DMS53 treated with DMSO at 0.1 percent for 48 hours (cell line): ENCODE measurements around the gene PRKAG1.

Experiments used
- DNase-seq: peaks from one replicate; lab custom pipeline; 2025; ENCODE audit not compliant: unreplicated experiment; lab: John Stamatoyannopoulos, UW

Gene PRKAG1

DNA sequence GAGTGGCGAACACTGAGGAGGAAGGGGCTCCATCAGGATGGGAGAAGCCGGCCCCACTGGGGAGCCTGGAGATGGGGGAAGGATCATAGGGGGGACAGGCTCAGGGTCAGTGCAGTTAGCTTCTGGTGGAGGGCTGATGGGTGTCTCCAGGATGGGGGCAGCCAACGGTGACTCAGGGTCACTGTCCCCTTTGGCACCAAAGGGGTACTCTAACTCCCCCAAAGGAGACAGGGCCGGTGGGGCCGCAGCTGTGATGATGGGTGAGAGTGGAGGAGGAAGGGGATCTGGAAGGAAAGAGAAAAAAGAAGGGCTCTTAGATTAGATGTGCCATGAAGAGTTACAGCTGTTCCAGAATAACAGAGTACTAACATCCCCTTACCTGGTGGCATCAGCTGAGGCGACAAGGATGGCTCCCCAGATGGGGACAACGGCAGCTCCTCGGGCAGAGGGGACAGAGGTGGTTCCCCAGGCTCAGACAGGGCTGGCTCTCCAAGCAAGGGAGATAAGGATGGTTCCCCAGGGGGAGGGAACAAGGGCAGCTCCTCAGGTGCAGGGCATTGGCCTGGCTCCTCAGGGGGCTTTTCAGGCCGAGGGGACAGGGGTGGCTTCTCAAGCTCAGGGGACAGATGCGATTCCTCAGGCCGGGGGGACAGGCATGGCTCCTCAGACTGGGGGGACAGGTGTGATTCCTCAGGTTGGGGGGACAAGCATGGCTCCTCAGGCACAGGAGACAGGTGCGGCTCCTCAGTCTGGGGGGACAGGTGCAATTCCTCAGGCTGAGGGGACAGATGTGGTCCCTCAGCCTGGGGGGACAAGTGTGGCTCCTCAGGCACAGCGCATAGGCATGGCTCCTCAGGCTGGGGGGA lies 32.2 kb upstream of the PRKAG1 start:
- DNase-seq = no peak

- DNase-seq = no peak
Observed at GRCh38 chr12:49049566-49050224, 31.1 kb upstream of the PRKAG1 start.

DNA sequence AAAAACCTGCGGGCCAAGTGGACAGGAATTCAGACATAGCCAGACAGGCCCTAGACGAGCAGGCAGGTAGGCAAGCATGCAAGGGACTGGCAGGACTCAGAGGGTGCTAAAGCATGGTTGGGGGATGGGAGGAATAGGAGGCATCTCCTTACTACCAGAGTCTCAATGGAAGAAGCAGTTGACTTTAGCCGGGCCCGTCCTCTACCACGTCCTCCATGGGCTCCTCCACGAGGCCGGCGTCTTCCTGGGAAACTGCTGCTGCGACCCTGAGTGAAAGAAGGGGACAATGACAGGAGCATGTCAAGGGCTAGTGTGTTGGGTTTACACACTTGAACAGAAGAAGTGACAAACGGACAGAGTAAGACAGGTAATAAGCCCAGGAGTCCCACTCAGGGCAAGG lies 30.4 kb upstream of the PRKAG1 start:
- DNase-seq = no peak

- DNase-seq = no peak
Observed at GRCh38 chr12:49046129-49046895, 27.7 kb upstream of the PRKAG1 start.

DNA sequence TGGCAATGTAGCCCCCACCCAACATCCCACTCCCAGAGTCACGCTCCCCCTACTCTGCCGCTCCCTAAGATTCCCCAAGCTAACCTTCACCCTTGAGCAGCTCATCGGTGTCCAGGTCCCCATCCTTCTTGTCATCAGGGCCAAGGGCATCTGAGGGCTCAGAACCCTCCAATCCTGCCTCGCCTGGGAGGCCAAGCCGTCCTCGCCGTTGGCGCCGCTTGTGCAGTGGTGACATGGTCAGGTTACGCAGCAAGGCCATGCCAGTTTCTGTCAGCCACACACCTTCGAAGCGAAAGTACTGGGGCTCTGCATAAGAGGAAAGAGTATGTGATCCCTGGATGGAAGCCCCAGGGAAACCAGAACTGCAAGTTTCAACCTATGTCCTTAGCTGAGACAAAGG lies 26.1 kb upstream of the PRKAG1 start:
- no peak for DNase-seq

- peak; percentile 63 for DNase-seq
Observed at GRCh38 chr12:49043856-49044258, 25.3 kb upstream of the PRKAG1 start.

DNA sequence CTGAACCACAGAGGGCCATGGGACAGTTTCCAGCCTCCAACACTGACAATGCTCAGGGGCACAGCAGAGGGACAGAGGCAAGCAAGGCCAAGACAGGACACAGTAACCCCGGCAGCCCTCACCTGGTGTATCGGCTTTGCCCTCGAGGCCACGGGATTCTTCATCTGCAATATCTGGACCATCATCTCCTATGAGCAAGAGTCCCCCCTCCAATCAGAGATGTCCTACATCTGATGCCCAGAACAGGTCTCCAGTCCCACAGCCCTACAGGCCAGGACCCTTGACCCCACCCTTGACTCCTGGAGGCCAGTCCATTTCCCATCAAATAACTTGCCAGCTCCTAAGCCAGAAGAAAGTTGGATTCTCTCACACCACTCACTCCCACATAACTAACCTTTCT lies 24.7 kb upstream of the PRKAG1 start:
- DNase-seq = no peak

DNA sequence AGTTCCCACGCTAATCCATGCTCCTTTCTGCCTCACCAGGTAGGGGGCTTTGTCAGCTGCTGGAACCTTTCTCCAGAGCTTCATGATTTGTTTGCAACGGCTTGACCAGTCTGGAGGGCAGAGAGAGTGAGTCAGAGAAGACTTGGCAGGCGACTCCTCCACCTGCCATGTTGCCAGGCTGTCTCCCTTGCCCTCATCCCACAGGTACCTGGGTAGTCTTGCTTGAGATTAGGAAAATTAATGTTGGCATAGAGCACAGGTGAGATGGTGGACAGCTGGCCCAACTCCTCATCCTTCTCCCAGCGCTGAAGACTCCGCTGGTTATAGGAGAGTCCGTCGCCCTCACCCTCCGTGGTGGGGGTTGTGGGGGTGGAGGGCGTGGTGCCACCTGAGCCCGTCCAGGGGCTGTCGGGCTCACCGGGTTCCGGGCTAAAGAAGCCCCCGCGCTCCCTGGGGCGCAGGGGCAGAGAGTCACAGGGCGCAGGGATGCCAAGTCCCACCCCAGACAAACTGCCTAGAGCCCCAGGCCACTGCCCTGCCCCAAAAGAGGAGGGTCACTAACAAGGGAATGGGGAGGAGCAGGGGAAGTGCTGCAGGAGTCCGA lies 23.4 kb upstream of the PRKAG1 start:
- no peak for DNase-seq

- no peak for DNase-seq
Observed at GRCh38 chr12:49041036-49041880, 22.7 kb upstream of the PRKAG1 start.

DNA sequence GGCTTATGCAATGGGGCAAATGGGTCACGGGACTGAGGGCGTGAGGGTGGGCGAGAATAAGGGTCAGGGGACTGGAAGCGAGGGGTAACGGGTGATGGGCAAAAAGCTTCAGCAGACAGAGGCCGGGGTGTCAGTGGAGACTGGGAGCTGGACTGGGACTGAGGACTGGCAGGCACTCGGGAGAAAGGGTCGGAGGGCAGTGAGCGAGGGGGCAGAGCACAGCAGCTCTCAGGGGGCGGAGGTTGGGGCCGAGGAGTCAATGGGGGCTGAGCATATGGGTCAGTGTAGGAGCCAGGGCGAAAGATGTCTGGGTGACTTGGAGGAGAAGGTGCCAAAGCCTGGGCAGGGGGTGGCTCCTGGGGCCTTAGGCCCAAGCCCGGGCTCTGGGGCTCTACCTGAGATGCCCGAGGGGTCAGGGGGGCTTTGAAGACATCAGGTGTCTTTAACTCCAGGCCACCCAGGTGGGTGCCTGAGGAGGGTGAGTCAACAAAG lies 21.8 kb upstream of the PRKAG1 start:
- no peak for DNase-seq

GRCh38 chr12:49039421-49040363 lies 21.1 kb upstream of the PRKAG1 start:
- DNase-seq = no peak

DNA sequence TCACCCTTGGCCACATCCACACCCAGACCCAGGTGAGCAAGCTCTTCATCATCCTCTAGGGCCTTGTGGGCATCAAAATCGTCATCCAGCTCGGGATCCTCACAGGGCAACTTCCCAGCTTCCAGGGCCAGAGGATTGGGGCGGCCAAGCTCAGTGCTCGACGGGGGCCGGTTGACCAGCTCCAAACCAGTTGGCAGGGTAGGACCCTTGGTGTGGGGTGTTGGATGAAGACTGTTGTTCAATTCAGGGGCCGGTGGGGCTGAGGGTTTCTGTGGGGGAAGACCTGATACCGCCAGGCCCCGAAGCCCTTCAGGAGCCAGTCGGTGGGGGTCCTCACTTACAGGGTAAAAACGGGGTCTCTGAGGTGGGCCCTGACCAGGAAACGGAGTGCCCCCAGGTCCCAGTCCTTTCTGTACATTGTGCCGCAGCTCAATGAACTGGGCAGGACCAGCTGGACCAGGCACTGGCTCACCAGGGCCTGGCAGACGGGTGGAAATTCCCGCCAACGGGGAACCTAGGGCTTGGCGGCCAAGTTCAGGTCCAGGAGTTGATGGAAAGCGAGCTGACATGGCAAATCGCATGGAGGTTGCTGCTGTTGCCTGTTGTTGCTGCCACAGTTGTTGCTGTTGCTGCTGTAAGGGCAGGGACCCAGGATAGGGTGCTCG lies 19.8 kb upstream of the PRKAG1 start:
- DNase-seq = no peak

DNA sequence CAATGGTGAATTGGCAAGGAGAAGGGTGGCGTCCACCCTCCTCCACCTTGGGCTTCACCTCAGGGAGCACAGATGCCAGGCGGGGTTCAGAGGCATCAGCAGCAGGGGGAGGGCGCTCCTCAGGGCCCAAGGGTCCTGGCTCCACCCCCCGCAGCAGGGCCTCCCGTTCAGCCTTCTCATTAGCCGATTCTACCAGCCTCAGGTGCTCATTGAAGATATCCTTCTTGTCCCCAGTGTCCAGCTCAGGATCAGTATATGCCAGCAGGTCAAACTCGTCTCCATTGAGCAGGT lies 19.3 kb upstream of the PRKAG1 start:
- no peak for DNase-seq

DNA sequence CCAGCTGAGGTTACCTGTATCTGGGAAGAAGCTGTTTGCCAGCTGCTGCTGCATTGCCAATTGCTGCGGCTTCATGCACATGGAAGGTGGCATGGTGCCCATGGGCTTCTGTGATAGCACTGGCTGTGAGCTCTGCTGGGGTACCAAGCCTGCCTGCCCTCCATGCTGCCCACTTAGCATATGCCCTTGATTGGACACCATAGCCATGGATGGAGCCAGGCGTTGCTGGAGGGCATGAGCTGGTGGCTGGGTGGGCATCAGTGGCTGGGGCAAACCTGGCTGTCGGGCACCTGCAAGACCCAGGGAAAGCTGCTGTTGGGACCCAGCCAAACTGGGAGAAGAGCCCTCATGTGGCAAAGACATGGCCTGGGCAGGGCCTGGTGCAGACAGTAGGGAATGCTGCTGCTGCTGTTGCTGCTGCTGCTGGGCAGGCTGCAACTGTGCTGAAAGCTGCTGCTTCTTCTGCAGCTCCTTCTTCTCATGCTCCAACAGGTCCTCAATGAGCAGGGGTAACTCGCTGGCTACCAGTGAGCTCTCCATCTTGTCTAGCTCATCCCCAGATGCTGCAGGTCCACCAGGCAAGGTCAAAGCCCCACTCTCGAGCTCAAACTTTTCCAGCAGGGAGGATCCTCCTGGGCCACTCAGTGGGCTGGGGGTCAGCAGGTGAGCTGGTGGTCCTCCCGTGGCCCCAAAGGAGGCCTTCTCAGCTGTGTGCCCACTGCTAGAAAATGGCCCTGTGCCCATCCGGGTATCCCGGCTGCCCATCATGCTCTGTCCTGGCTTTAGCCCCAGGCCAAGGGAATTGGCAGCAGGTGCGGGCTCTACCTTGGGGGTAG lies 18.8 kb upstream of the PRKAG1 start:
- DNase-seq = no peak

GRCh38 chr12:49036029-49036428 lies 17.5 kb upstream of the PRKAG1 start:
- no peak for DNase-seq

- DNase-seq = no peak
Observed at GRCh38 chr12:49034286-49034622, 15.7 kb upstream of the PRKAG1 start.

DNA sequence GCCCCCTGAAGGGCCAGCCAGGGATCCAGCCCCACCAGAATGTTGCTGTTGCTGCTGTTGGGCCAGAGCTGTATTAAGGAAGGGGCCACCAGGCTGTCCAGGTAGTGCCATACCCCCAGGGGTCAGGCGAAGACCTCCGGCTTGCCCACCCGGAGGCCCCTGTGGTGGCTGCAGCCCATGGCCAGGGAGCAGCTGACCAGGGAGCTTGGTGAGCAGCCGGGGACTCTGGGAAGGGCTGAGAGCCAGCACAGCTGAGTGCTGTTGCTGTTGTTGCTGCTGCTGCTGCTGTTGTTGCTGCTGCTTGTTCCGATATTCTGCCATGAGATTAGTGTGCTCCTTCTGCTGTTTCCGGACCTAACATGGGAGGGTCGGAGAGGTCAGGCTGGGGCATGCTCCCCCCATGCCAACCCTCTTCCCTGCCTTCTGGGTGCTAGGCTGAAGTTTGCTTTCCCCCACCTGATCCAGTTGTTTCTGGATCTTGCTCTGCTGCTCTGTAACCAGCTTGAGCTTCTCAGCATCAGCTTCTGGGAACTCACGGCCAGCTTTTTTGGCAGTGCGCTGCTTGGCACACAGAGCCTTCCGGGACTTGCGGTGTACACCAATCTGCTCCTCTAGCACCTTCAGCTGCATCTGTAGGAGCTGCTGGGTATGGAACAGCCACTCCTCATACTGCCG lies 15.2 kb upstream of the PRKAG1 start:
- DNase-seq = no peak
